Upper lobe of right lung (tissue), 1 donor: ENCODE measurements around the gene ZFR. TPM values are rescaled to one million over a fixed set of nuclear protein-coding genes. Genes with fewer than 3 reads are reported as not detected.

Source experiments
- ATAC-seq: fragments of 200-7000 bp; cut with Tn5 transposase; one replicate; pipeline ENCODE4 v1.9.1; 2020; ENCODE audit warnings: mild to moderate bottlenecking, moderate library complexity
- DNase-seq: peaks from one replicate; pipeline ENCODE4 v3.0.0-alpha.2; 2020
- H3K27ac ChIP-seq: fragments of 200-600 bp; one replicate; pipeline ENCODE4 v1.8.0; 2022
- H3K27me3 ChIP-seq: fragments of 200-600 bp; one replicate; pipeline ENCODE4 v1.8.0; 2022; ENCODE audit warnings: mild to moderate bottlenecking
- H3K36me3 ChIP-seq: fragments of 200-600 bp; one replicate; pipeline ENCODE4 v1.8.0; 2022
- H3K4me1 ChIP-seq: fragments of 200-600 bp; one replicate; pipeline ENCODE4 v1.8.0; 2022
- H3K4me3 ChIP-seq: fragments of 200-600 bp; one replicate; pipeline ENCODE4 v1.8.0; 2022; ENCODE audit warnings: mild to moderate bottlenecking
- H3K9me3 ChIP-seq: fragments of 200-600 bp; one replicate; pipeline ENCODE4 v1.8.0; 2022
- CTCF ChIP-seq: fragments of 200-600 bp; IDR thresholded peaks from one replicate; pipeline ENCODE4 v1.8.0; 2022; ENCODE audit warnings: antibody characterized with exemption
- intact Hi-C: fragments of 100-400 bp; cut with DNase I; formaldehyde crosslinking; loops from one replicate; pipeline ENCODE4 v1.11.0; 2022
- total RNA-seq: library from RNA; stranded (reverse); fragmentation: NEBNext Ultra II Directional; extraction: Animal tissue kit (Norgen Biotek cat#: 25700); gene quantifications from one replicate; pipeline ENCODE4 v1.2.1, GENCODE V29; 2021
- donor health status: DM: no; HTN: yes; CAD: no; lungs with severe emphysema.

The ZFR gene
- total RNA-seq, 1 donor from 2014 or later: 60.4 TPM

GRCh38 chr5:32390819-32391591, 53.5 kb downstream of the ZFR start:
- Histone ChIP-seq H3K27ac (no peak overlapping the region), H3K27me3 (no peaks in the 10 kb centered on the region), H3K9me3 (no peaks in the 10 kb centered on the region), H3K4me3 (no peak overlapping the region), H3K4me1 (no peaks in the 10 kb centered on the region), H3K36me3 (peaks cover 97% of the 10 kb centered on the region)
- ATAC-seq (peak; percentile 73), DNase-seq (no peak)
- intact Hi-C loops: no loop called here
- no peak for TF ChIP-seq CTCF

- no peak overlapping the region for H3K4me3 ChIP-seq
- H3K36me3 ChIP-seq: peaks cover 97% of the 10 kb centered on the region
- no peaks in the 10 kb centered on the region for H3K4me1 ChIP-seq
- no peak for ATAC-seq
- intact Hi-C loops: no loop called here
- H3K27me3 ChIP-seq: no peaks in the 10 kb centered on the region
- H3K9me3 ChIP-seq: no peaks in the 10 kb centered on the region
- H3K27ac ChIP-seq: no peak overlapping the region
- DNase-seq: no peak
- TF ChIP-seq CTCF: no peak
Observed at GRCh38 chr5:32388432-32389129, 56.0 kb downstream of the ZFR start.

- no peak for TF ChIP-seq CTCF
- H3K9me3 ChIP-seq: no peaks in the 10 kb centered on the region
- intact Hi-C loops: no loop called here
- H3K4me1 ChIP-seq: no peaks in the 10 kb centered on the region
- DNase-seq (no peak), ATAC-seq (no peak)
- no peaks in the 10 kb centered on the region for H3K27me3 ChIP-seq
- no peak overlapping the region for H3K27ac ChIP-seq
- H3K36me3 ChIP-seq: peaks cover 97% of the 10 kb centered on the region
- no peak overlapping the region for H3K4me3 ChIP-seq
Observed at GRCh38 chr5:32387841-32388240, 56.7 kb downstream of the ZFR start.

GRCh38 chr5:32387211-32387610, 57.3 kb downstream of the ZFR start:
- H3K27ac ChIP-seq: no peak overlapping the region
- no peak for ATAC-seq
- intact Hi-C loops: no loop called here
- H3K4me3 ChIP-seq: no peak overlapping the region
- no peak for DNase-seq
- no peaks in the 10 kb centered on the region for H3K9me3 ChIP-seq
- no peaks in the 10 kb centered on the region for H3K4me1 ChIP-seq
- H3K36me3 ChIP-seq: peaks cover 97% of the 10 kb centered on the region
- no peaks in the 10 kb centered on the region for H3K27me3 ChIP-seq
- TF ChIP-seq CTCF: no peak

GRCh38 chr5:32384621-32385020, 59.9 kb downstream of the ZFR start:
- Histone ChIP-seq H3K9me3 (no peaks in the 10 kb centered on the region), H3K4me3 (no peak overlapping the region), H3K27ac (no peak overlapping the region), H3K36me3 (peaks cover 93% of the 10 kb centered on the region), H3K4me1 (no peaks in the 10 kb centered on the region), H3K27me3 (no peaks in the 10 kb centered on the region)
- TF ChIP-seq CTCF: no peak
- intact Hi-C loops: no loop called here
- ATAC-seq (no peak), DNase-seq (no peak)
